H1 (cell line): ENCODE results near the gene NADSYN1. TPM values are rescaled to one million over a fixed set of nuclear protein-coding genes. Genes with fewer than 3 reads are reported as not detected.

ENCODE experiments used
- CTCF ChIA-PET: fragments of 300-600 bp; sonication (Branson Sonifier 250); formaldehyde crosslinking; loops from one replicate; lab custom pipeline; 2021; ENCODE audit not compliant: partially characterized antibody; lab: Charles Lee
- POLR2A ChIA-PET: fragments of 300-600 bp; sonication (Branson Sonifier 250); formaldehyde crosslinking; loops from one replicate; lab custom pipeline; 2021; ENCODE audit warnings: inconsistent platforms; ENCODE audit not compliant: partially characterized antibody; lab: Charles Lee
- DNase-seq, 2 experiments: peaks; one replicate each; pipeline versions ENCODE4 v3.0.0 to v3.0.0-alpha.2; 2010 to 2022; ENCODE audit warnings: low spot score in 2 of 2, low read depth in 1 of 2, mixed read lengths in 1 of 2
- FAIRE-seq: peaks from 2 replicates; lab custom pipeline; 2011; peaks lifted over from hg19 to GRCh38; lab: Jason Lieb, UNC
- H2AFZ ChIP-seq: 2 replicates; pipeline ENCODE4 v1.8.1; 2012; ENCODE audit warnings: low read length, inconsistent platforms
- H2AK5ac ChIP-seq: 2 replicates; pipeline ENCODE4 v1.6.1; 2013; ENCODE audit warnings: low read depth, low read length
- H2BK120ac ChIP-seq: replicated peaks from 2 replicates; pipeline ENCODE3; 2013; ENCODE audit warnings: low read depth, low read length, inconsistent platforms
- H2BK12ac ChIP-seq: 2 replicates; pipeline ENCODE4 v1.6.1; 2013; ENCODE audit warnings: low read depth, low read length
- H2BK15ac ChIP-seq: 2 replicates; pipeline ENCODE4 v1.6.1; 2013; ENCODE audit warnings: low read length
- H2BK20ac ChIP-seq: 2 replicates; pipeline ENCODE4 v1.6.1; 2013; ENCODE audit warnings: low read length
- H2BK5ac ChIP-seq: 2 replicates; pipeline ENCODE4 v1.6.1; 2013; ENCODE audit warnings: low read depth, low read length
- H3K14ac ChIP-seq: 2 replicates; pipeline ENCODE4 v1.6.1; 2013; ENCODE audit warnings: inconsistent platforms; ENCODE audit not compliant: insufficient read length
- H3K18ac ChIP-seq: 2 replicates; pipeline ENCODE4 v1.6.1; 2013; ENCODE audit warnings: low read length; ENCODE audit errors: extremely low read depth
- H3K23ac ChIP-seq: 2 replicates; pipeline ENCODE4 v1.6.1; 2013; ENCODE audit warnings: inconsistent platforms; ENCODE audit not compliant: insufficient read length
- H3K23me2 ChIP-seq: 2 replicates; pipeline ENCODE4 v1.6.1; 2013; ENCODE audit warnings: low read depth, low read length
- H3K27ac ChIP-seq: 2 replicates; pipeline ENCODE4 v1.6.1; 2011; ENCODE audit warnings: low read depth, low read length, inconsistent platforms
- H3K27me3 ChIP-seq, 4 experiments: replicated peaks in 1 of 4; 1 replicate in 1 of 4; 2 replicates in 3 of 4; pipeline versions ENCODE4 v1.6.1 to v1.8.1; 2011 to 2013; ENCODE audit warnings: low read length in 3 of 4, mild to moderate bottlenecking in 3 of 4, inconsistent platforms in 2 of 4, mixed read lengths in 2 of 4, moderate library complexity in 1 of 4; ENCODE audit not compliant: control insufficient read depth in 3 of 4, insufficient read depth in 3 of 4; ENCODE audit errors: extremely low read depth in 1 of 4
- H3K36me3 ChIP-seq, 4 experiments: 2 replicates each; pipeline versions ENCODE4 v1.6.1 to v1.8.1; 2011 to 2013; ENCODE audit warnings: mild to moderate bottlenecking in 4 of 4, low read length in 3 of 4, moderate library complexity in 2 of 4, control low read depth in 1 of 4, inconsistent platforms in 1 of 4; ENCODE audit not compliant: insufficient read depth in 4 of 4, control insufficient read depth in 2 of 4
- H3K4ac ChIP-seq: replicated peaks from 2 replicates; pipeline ENCODE3; 2013; ENCODE audit warnings: low read length, low read depth, mixed read lengths, inconsistent platforms; ENCODE audit not compliant: insufficient read length
- H3K4me1 ChIP-seq, 4 experiments: replicated peaks in 1 of 4; 1 replicate in 1 of 4; 2 replicates in 3 of 4; pipeline versions ENCODE4 v1.6.1 to v1.8.1; 2011 to 2013; ENCODE audit warnings: low read length in 3 of 4, inconsistent platforms in 2 of 4, mixed read lengths in 1 of 4; ENCODE audit not compliant: insufficient read depth in 4 of 4, control insufficient read depth in 3 of 4
- H3K4me2 ChIP-seq, 2 experiments: 2 replicates each; pipeline versions ENCODE4 v1.6.1 to v1.8.1; 2011 to 2013; ENCODE audit warnings: low read depth in 2 of 2, low read length in 2 of 2, control low read depth in 1 of 2, inconsistent platforms in 1 of 2, mild to moderate bottlenecking in 1 of 2; ENCODE audit not compliant: insufficient read depth in 1 of 2
- H3K4me3 ChIP-seq, 4 experiments: fragments of 200-600, 300-600 bp in 1 of 4; sonication (generic), shearing (Covaris generic), sonication (Bioruptor Twin) in 1 of 4; 2 replicates each; pipeline versions ENCODE4 v1.5.1 to v1.8.1; 2011 to 2016; ENCODE audit warnings: low read length in 4 of 4, low read depth in 3 of 4, control low read depth in 2 of 4, inconsistent platforms in 2 of 4, mild to moderate bottlenecking in 2 of 4, mixed read lengths in 1 of 4, moderate library complexity in 1 of 4; ENCODE audit not compliant: insufficient read depth in 2 of 4; ENCODE audit errors: extremely low read depth in 1 of 4
- H3K56ac ChIP-seq: replicated peaks from 2 replicates; pipeline ENCODE3; 2013; ENCODE audit warnings: low read depth, mild to moderate bottlenecking, mixed read lengths, low read length, inconsistent platforms; ENCODE audit not compliant: insufficient read length
- H3K79me1 ChIP-seq: 2 replicates; pipeline ENCODE4 v1.6.1; 2013; ENCODE audit warnings: low read depth, low read length, control low read depth
- H3K79me2 ChIP-seq, 2 experiments: 2 replicates each; pipeline versions ENCODE4 v1.6.1 to v1.8.1; 2012 to 2013; ENCODE audit warnings: low read length in 2 of 2, mild to moderate bottlenecking in 2 of 2, inconsistent platforms in 1 of 2; ENCODE audit not compliant: insufficient read depth in 2 of 2, control insufficient read depth in 1 of 2
- H3K9ac ChIP-seq, 4 experiments: replicated peaks in 1 of 4; 1 replicate in 1 of 4; 2 replicates in 3 of 4; pipeline versions ENCODE4 v1.6.1 to v1.8.1; 2011 to 2013; ENCODE audit warnings: low read depth in 3 of 4, low read length in 3 of 4, control low read depth in 2 of 4, mild to moderate bottlenecking in 2 of 4, moderate library complexity in 2 of 4, inconsistent platforms in 1 of 4; ENCODE audit errors: extremely low read depth in 1 of 4
- H3K9me3 ChIP-seq, 2 experiments: 2 replicates each; pipeline versions ENCODE4 v1.6.1 to v1.8.1; 2012 to 2013; ENCODE audit warnings: mild to moderate bottlenecking in 2 of 2, moderate library complexity in 2 of 2, control low read depth in 1 of 2, inconsistent platforms in 1 of 2, low read depth in 1 of 2, low read length in 1 of 2, mixed read lengths in 1 of 2; ENCODE audit not compliant: insufficient read depth in 2 of 2
- H4K20me1 ChIP-seq, 2 experiments: replicated peaks in 1 of 2; 2 replicates each; pipeline versions ENCODE3 to v1.8.1; 2011 to 2013; ENCODE audit warnings: inconsistent platforms in 2 of 2, low read length in 2 of 2, mild to moderate bottlenecking in 1 of 2; ENCODE audit not compliant: insufficient read depth in 2 of 2, control insufficient read depth in 1 of 2
- H4K5ac ChIP-seq: 2 replicates; pipeline ENCODE4 v1.6.1; 2013; ENCODE audit warnings: low read length, low read depth, mixed read lengths, inconsistent platforms; ENCODE audit not compliant: insufficient read length
- H4K8ac ChIP-seq: 2 replicates; pipeline ENCODE4 v1.8.0; 2013; ENCODE audit warnings: mild to moderate bottlenecking, moderate library complexity, low read length, inconsistent platforms; ENCODE audit not compliant: insufficient read depth; ENCODE audit errors: extremely low read depth
- H4K91ac ChIP-seq: replicated peaks from 2 replicates; pipeline ENCODE3; 2013; ENCODE audit warnings: low read length, mixed read lengths, inconsistent platforms; ENCODE audit not compliant: insufficient read length
- CHD1 ChIP-seq: IDR thresholded peaks from 2 replicates; pipeline ENCODE4 v1.6.1; 2012; ENCODE audit warnings: low read depth, low read length, improper control_type of control experiment
- HDAC2 ChIP-seq, 2 experiments: fragments of 300-600 bp in 1 of 2; sonication (generic) in 1 of 2; IDR thresholded peaks; 2 replicates each; pipeline ENCODE4 v1.6.1; 2011 to 2012; ENCODE audit warnings: low read depth in 2 of 2, low read length in 2 of 2, mild to moderate bottlenecking in 2 of 2, moderate library complexity in 2 of 2, borderline replicate concordance in 1 of 2, inconsistent platforms in 1 of 2
- JUND ChIP-seq: IDR thresholded peaks from 2 replicates; pipeline ENCODE4 v1.6.1; 2011; ENCODE audit warnings: mild to moderate bottlenecking, improper control_type of control experiment, low read length
- KDM5A ChIP-seq: fragments of 200-600 bp; IDR thresholded peaks from 2 replicates; pipeline ENCODE4 v1.7.1; 2012; ENCODE audit warnings: mild to moderate bottlenecking, low read length, inconsistent platforms, mixed read lengths
- POLR2A ChIP-seq, 2 experiments: IDR thresholded peaks; 1 replicate in 1 of 2; 2 replicates in 1 of 2; pipeline ENCODE4 v1.6.1; 2011; ENCODE audit warnings: low read depth in 2 of 2, low read length in 2 of 2, mild to moderate bottlenecking in 2 of 2; ENCODE audit errors: control extremely low read depth in 1 of 2
- RAD21 ChIP-seq, 2 experiments: IDR thresholded peaks in 1 of 2; conservative IDR thresholded peaks in 1 of 2; 2 replicates each; pipeline ENCODE4 v1.6.1; 2011; ENCODE audit warnings: low read depth in 2 of 2, low read length in 2 of 2, improper control_type of control experiment in 1 of 2, inconsistent platforms in 1 of 2, mild to moderate bottlenecking in 1 of 2, moderate library complexity in 1 of 2
- RXRA ChIP-seq: IDR thresholded peaks from 2 replicates; pipeline ENCODE4 v1.6.1; 2011; ENCODE audit warnings: low read depth, mild to moderate bottlenecking, low read length, moderate library complexity; ENCODE audit not compliant: insufficient read depth
- SIRT6 ChIP-seq: IDR thresholded peaks from one replicate; pipeline ENCODE4 v1.7.1; 2012; ENCODE audit warnings: low read length, inconsistent platforms
- SRF ChIP-seq: IDR thresholded peaks from 2 replicates; pipeline ENCODE4 v1.6.1; 2011; ENCODE audit warnings: mild to moderate bottlenecking, low read depth, low read length, moderate library complexity
- SUZ12 ChIP-seq: fragments of 200-600 bp; sonication (generic); IDR thresholded peaks from 2 replicates; pipeline ENCODE4 v1.6.1; 2012; ENCODE audit warnings: mild to moderate bottlenecking, inconsistent platforms, low read length, moderate library complexity, mixed read lengths
- TAF1 ChIP-seq: IDR thresholded peaks from 2 replicates; pipeline ENCODE4 v1.6.1; 2011; ENCODE audit warnings: mild to moderate bottlenecking, low read depth, low read length
- TEAD4 ChIP-seq: IDR thresholded peaks from 2 replicates; pipeline ENCODE4 v1.6.1; 2012; ENCODE audit warnings: low read depth, low read length, inconsistent platforms, mixed read lengths
- YY1 ChIP-seq: IDR thresholded peaks from 2 replicates; pipeline ENCODE4 v1.6.1; 2011; ENCODE audit warnings: low read depth, mild to moderate bottlenecking, low read length
- WGBS, 2 experiments: shearing (Covaris generic) in 1 of 2; methylation state at CpG; one replicate each; pipeline versions ENCODE4 v1.1.6 to v1.1.7; 2013 to 2015; ENCODE audit warnings: low lambda C conversion rate in 2 of 2, mixed read lengths in 2 of 2, inconsistent platforms in 1 of 2, low coverage in 1 of 2, missing lambda C conversion rate in 1 of 2; ENCODE audit not compliant: insufficient replicate concordance in 2 of 2, insufficient coverage in 1 of 2, insufficient read length in 1 of 2; ENCODE audit errors: extremely low coverage in 1 of 2, missing lambda C conversion rate in 1 of 2; 5-methylcytosine and 5-hydroxymethylcytosine counted together
- polyA plus RNA-seq, 7 experiments: library from polyadenylated mRNA; depleted of rRNA in 3 of 7; stranded (reverse) in 5 of 7; unstranded in 2 of 7; fragments of >200 nt in 5 of 7; fragments of 200-250 nt in 2 of 7; gene quantifications; 1 replicate in 5 of 7; 2 replicates in 1 of 7; 4 replicates in 1 of 7; pipeline versions ENCODE4 v1.2.1 to v1.2.3, GENCODE V29; 2011 to 2013; ENCODE audit warnings: missing spikeins in 2 of 7, mixed read lengths in 2 of 7
- total RNA-seq: library from RNA; stranded (reverse); fragmentation: NEBNext Ultra II Directional; extraction: Animal tissue kit (Norgen Biotek cat#: 25700); gene quantifications from 2 replicates; pipeline ENCODE4 v1.2.1, GENCODE V29; 2021

The NADSYN1 gene
- total and polyA plus RNA-seq, 2 of the 8 experiments (the other 6 are each of a cell fraction or from before 2014, with no cell fraction given), result 38.3 to 38.6 TPM

- H4K5ac ChIP-seq, result no peak overlapping the region
- H3K4ac ChIP-seq, result no peak overlapping the region
- H3K18ac ChIP-seq, result no peak overlapping the region
- H3K9me3 ChIP-seq, result no peaks in the 10 kb centered on the region; a peak in 1 of 4 replicates
- no peaks in the 10 kb centered on the region; a peak in 1 of 7 replicates for H3K4me1 ChIP-seq
- H4K8ac ChIP-seq, result 0 out of 2 replicates have a peak overlapping the region, but pooled peaks have one; percentile 18
- no peak overlapping the region for H2AK5ac ChIP-seq
- no peaks in the 10 kb centered on the region for H4K20me1 ChIP-seq
- H3K36me3 ChIP-seq, result no peaks in the 10 kb centered on the region
- POLR2A ChIA-PET, result no interaction called here
- no peak overlapping the region for H3K9ac ChIP-seq
- H3K56ac ChIP-seq, result no peak overlapping the region
- no peak overlapping the region for H3K4me2 ChIP-seq
- DNase-seq (no peak), FAIRE-seq (no peak)
- no peak overlapping the region for H4K91ac ChIP-seq
- no peaks in the 10 kb centered on the region for H3K27me3 ChIP-seq
- no peak overlapping the region for H2BK15ac ChIP-seq
- H3K23ac ChIP-seq, result no peak overlapping the region
- H3K27ac ChIP-seq, result no peak overlapping the region
- H2BK20ac ChIP-seq, result no peak overlapping the region; the same call in 1 of the 2 replicates
- H3K4me3 ChIP-seq, result no peak overlapping the region
- no peaks in the 10 kb centered on the region for H3K79me2 ChIP-seq
- no peak overlapping the region for H2BK120ac ChIP-seq
- 86% methylated on average over 14 of the region's 15 CpGs; no CpG with 5 or more reads in 1 of the 2 experiments for WGBS, 2 experiments
- H2BK12ac ChIP-seq, result no peak overlapping the region
- CTCF ChIA-PET, result interaction anchor here (0.6 to 5.6 kb wide), 3 partner anchors 20 to 447 kb away, joined by 3 to 28 read pairs (median 11); no protein-coding TSS in a partner anchor
- H2BK5ac ChIP-seq, result no peak overlapping the region
- H3K23me2 ChIP-seq, result no peaks in the 10 kb centered on the region
- H3K14ac ChIP-seq, result no peak overlapping the region
- no peak overlapping the region for H2AFZ ChIP-seq
- H3K79me1 ChIP-seq, result no peaks in the 10 kb centered on the region
- TF ChIP-seq JUND (no peak), HDAC2 (IDR thresholded peaks at IDR 0.05; ENCODE audit: borderline replicate concordance in 1 of 2, low read depth in 2 of 2, low read length in 2 of 2) (no peak), SIRT6 (no peak), RAD21 (IDR thresholded peaks at IDR 0.05 in 1 of 2, conservative IDR thresholded peaks at IDR 0.05 in 1 of 2; ENCODE audit: low read depth in 2 of 2, low read length in 2 of 2) (no peak), TAF1 (no peak), SUZ12 (no peak), KDM5A (no peak), YY1 (no peak), TEAD4 (no peak), SRF (no peak), RXRA (no peak), POLR2A (IDR thresholded peaks at IDR 0.05; ENCODE audit: control extremely low read depth in 1 of 2, low read depth in 2 of 2, low read length in 2 of 2) (no peak), CHD1 (no peak)
These were observed 90.1 kb downstream of the NADSYN1 start for GRCh38 chr11:71542879-71543777.
